Spleen (tissue), 7 donors: Measurements from ENCODE around the gene CHD3.

Experiments
- POLR2A ChIP-seq, 3 donors: fragments of 450-650 bp; IDR thresholded peaks; one replicate each; pipeline ENCODE4 v1.5.1; 2017; ENCODE audit warnings: antibody characterized with exemption in 3 of 3, mild to moderate bottlenecking in 1 of 3
- POLR2AphosphoS5 ChIP-seq, 3 donors: sonication (generic); formaldehyde crosslinking; IDR thresholded peaks; one replicate each; pipeline ENCODE4 v1.5.1; 2017; ENCODE audit warnings: antibody characterized with exemption in 3 of 3
- TF ChIP-seq, protein P1 (sequence below), 11 experiments: fragments of 200-600 bp in 7 of 11; fragments of 450-650 bp in 4 of 11; sonication (generic) in 4 of 11; IDR thresholded peaks in 8 of 11; conservative IDR thresholded peaks in 3 of 11; 1 replicate in 7 of 11; 2 replicates in 4 of 11; pipeline versions ENCODE4 v1.4.0 to v1.8.0; 2016 to 2021; ENCODE audit warnings: antibody characterized with exemption in 11 of 11, inconsistent platforms in 4 of 11, mild to moderate bottlenecking in 1 of 11
- donor health status: DM: no; HTN: no; CAD: no; lungs with moderate emphysema.
- donor health status: DM: no; HTN: no; CAD: no.
- donor health status: DM: no; HTN: no; CAD: no.

DNA sequence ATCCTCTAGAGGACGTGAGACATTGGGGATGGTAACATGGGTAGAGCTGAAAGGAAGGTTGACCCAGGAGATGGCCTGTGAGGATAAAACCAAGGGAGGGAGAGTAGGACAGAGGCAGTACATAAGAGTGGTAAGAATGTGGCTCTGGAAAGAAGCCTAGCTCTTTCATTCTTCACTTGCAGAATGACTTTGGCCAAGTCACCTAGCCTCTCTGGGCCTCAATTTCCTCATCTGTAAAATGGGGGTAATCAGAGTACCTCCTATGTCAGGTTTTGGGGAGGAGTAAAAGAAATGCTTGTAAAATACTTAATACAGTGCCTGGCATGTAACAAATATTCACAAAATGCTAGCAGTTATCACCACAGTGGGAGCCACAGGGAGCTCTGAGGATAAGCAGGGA, 47.7 kb upstream of the CHD3 start:
- TF ChIP-seq, protein P1, sequence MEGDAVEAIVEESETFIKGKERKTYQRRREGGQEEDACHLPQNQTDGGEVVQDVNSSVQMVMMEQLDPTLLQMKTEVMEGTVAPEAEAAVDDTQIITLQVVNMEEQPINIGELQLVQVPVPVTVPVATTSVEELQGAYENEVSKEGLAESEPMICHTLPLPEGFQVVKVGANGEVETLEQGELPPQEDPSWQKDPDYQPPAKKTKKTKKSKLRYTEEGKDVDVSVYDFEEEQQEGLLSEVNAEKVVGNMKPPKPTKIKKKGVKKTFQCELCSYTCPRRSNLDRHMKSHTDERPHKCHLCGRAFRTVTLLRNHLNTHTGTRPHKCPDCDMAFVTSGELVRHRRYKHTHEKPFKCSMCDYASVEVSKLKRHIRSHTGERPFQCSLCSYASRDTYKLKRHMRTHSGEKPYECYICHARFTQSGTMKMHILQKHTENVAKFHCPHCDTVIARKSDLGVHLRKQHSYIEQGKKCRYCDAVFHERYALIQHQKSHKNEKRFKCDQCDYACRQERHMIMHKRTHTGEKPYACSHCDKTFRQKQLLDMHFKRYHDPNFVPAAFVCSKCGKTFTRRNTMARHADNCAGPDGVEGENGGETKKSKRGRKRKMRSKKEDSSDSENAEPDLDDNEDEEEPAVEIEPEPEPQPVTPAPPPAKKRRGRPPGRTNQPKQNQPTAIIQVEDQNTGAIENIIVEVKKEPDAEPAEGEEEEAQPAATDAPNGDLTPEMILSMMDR (IDR thresholded peaks at IDR 0.05 in 8 of 11, conservative IDR thresholded peaks at IDR 0.05 in 3 of 11) = no peak
- TF ChIP-seq POLR2A (IDR thresholded peaks at IDR 0.05) (no peak), POLR2AphosphoS5 (IDR thresholded peaks at IDR 0.05) (no peak)
